Retinal pigment epithelial cell (primary cell): Measurements from ENCODE around the gene PAK6.

Source experiments
- DNase-seq: peaks from one replicate; pipeline ENCODE4 v3.0.0-alpha.2; 2010; ENCODE audit warnings: low read depth
- H3K4me3 ChIP-seq: 2 replicates; pipeline ENCODE4 v1.5.1; 2011; ENCODE audit warnings: mild to moderate bottlenecking, low read length, control low read depth, moderate library complexity
- CTCF ChIP-seq: conservative IDR thresholded peaks from 2 replicates; pipeline ENCODE4 v1.5.1; 2011; ENCODE audit warnings: low read depth, low read length, control low read depth, inconsistent platforms

Gene PAK6

GRCh38 chr15:40251486-40252140, 12.8 kb downstream of the PAK6 start:
- no peak for DNase-seq
- H3K4me3 ChIP-seq, result no peak overlapping the region
- TF ChIP-seq CTCF, result no peak

GRCh38 chr15:40252141-40252437, 13.2 kb downstream of the PAK6 start:
- DNase-seq, result no peak
- no peak for TF ChIP-seq CTCF
- H3K4me3 ChIP-seq, result peak overlapping the region; percentile 49

- peak overlapping the region; percentile 49 for H3K4me3 ChIP-seq
- no peak for DNase-seq
- TF ChIP-seq CTCF, result no peak
Measured at GRCh38 chr15:40252438-40253166, 13.7 kb downstream of the PAK6 start.

GRCh38 chr15:40253167-40253790, 14.4 kb downstream of the PAK6 start:
- no peak for TF ChIP-seq CTCF
- H3K4me3 ChIP-seq, result peak overlapping the region; percentile 49
- DNase-seq, result no peak

GRCh38 chr15:40254452-40254851, 15.6 kb downstream of the PAK6 start:
- DNase-seq, result no peak
- no peak for TF ChIP-seq CTCF
- no peak overlapping the region for H3K4me3 ChIP-seq

- DNase-seq, result no peak
- TF ChIP-seq CTCF, result no peak
- no peak overlapping the region for H3K4me3 ChIP-seq
Measured at GRCh38 chr15:40255033-40255432, 16.2 kb downstream of the PAK6 start.
